ENCODE results near the gene ZNF468.
A peak's percentile ranks its signal among the peaks of the same experiment; 100 is the strongest.
"Not testable (repeated sequence)": the region's sequence is repeated elsewhere in the genome, so short reads cannot be mapped to it uniquely, and the experiment has no call there.

Gene ZNF468

GRCh38 chr19:52857378-52858191 lies at the start of gene ZNF468:
Gene ZNF468, minus strand, starts transcription at chr19:52857619. Its CDS starts 3,347 bp downstream, at chr19:52854272.
- peak; percentile 84 for DNase-seq

GRCh38 chr19:52904052-52904780 lies 46.8 kb upstream of the ZNF468 start:
- DNase-seq, result not testable (repeated sequence)

- DNase-seq, result no peak
These were observed 44.4 kb upstream of the ZNF468 start for GRCh38 chr19:52901842-52902241.

GRCh38 chr19:52898596-52898995 lies 41.2 kb upstream of the ZNF468 start:
- DNase-seq, result not testable (repeated sequence)

GRCh38 chr19:52898101-52898500 lies 40.7 kb upstream of the ZNF468 start:
- DNase-seq, result no peak

GRCh38 chr19:52897138-52897935 lies 39.9 kb upstream of the ZNF468 start, which contains the start of gene ZNF320:
Gene ZNF320, minus strand, starts transcription at chr19:52897635. Its CDS starts 7,380 bp downstream, at chr19:52890255.
- DNase-seq, result peak; percentile 87

GRCh38 chr19:52896431-52897137 lies 39.2 kb upstream of the ZNF468 start:
- DNase-seq, result no peak

GRCh38 chr19:52891336-52891735 lies 33.9 kb upstream of the ZNF468 start:
- DNase-seq, result no peak

- no peak for DNase-seq
These were observed 32.5 kb upstream of the ZNF468 start for GRCh38 chr19:52889931-52890330.

GRCh38 chr19:52889076-52889475 lies 31.7 kb upstream of the ZNF468 start:
- no peak for DNase-seq

- no peak for DNase-seq
These were observed 23.5 kb upstream of the ZNF468 start for GRCh38 chr19:52880895-52881389.

GRCh38 chr19:52872996-52873395 lies 15.6 kb upstream of the ZNF468 start:
- DNase-seq, result not testable (repeated sequence)

GRCh38 chr19:52871466-52871865 lies 14.0 kb upstream of the ZNF468 start:
- DNase-seq, result no peak

- DNase-seq, result not testable (repeated sequence)
These were observed 10.6 kb upstream of the ZNF468 start for GRCh38 chr19:52868031-52868430.

- DNase-seq, result not testable (repeated sequence)
These were observed 660 bp downstream of the ZNF468 start for GRCh38 chr19:52856540-52857377.

- not testable (repeated sequence) for DNase-seq
These were observed 10.1 kb downstream of the ZNF468 start for GRCh38 chr19:52847352-52847751.

- not testable (repeated sequence) for DNase-seq
These were observed 16.5 kb downstream of the ZNF468 start for GRCh38 chr19:52840825-52841465.

- DNase-seq, result not testable (repeated sequence)
These were observed 23.1 kb downstream of the ZNF468 start for GRCh38 chr19:52834289-52834688.

GRCh38 chr19:52833541-52833940 lies 23.9 kb downstream of the ZNF468 start:
- not testable (repeated sequence) for DNase-seq

GRCh38 chr19:52829866-52830265 lies 27.6 kb downstream of the ZNF468 start:
- DNase-seq, result not testable (repeated sequence)

GRCh38 chr19:52825765-52826164 lies 31.7 kb downstream of the ZNF468 start:
- no peak for DNase-seq

Data from NCI-H526 treated with DMSO at 0.1 percent for 48 hours (cell line).